Jurkat, Clone E6-1 (cell line): ENCODE results near the gene PAPOLG.
A peak's percentile ranks its signal among the peaks of the same experiment; 100 is the strongest.
"Not testable (repeated sequence)": the region's sequence is repeated elsewhere in the genome, so short reads cannot be mapped to it uniquely, and the experiment has no call there.

ENCODE experiments used
- DNase-seq: peaks from one replicate; pipeline ENCODE4 v3.0.0-alpha.2; 2011; ENCODE audit warnings: low read depth, low spot score
- H3K4me3 ChIP-seq: 2 replicates; pipeline ENCODE4 v1.5.1; 2011; ENCODE audit warnings: mild to moderate bottlenecking, low read length, control low read depth, moderate library complexity

PAPOLG gene

GRCh38 chr2:60764736-60765534 lies 8.9 kb downstream of the PAPOLG start:
- no peak for DNase-seq
- H3K4me3 ChIP-seq: no peak overlapping the region

DNA sequence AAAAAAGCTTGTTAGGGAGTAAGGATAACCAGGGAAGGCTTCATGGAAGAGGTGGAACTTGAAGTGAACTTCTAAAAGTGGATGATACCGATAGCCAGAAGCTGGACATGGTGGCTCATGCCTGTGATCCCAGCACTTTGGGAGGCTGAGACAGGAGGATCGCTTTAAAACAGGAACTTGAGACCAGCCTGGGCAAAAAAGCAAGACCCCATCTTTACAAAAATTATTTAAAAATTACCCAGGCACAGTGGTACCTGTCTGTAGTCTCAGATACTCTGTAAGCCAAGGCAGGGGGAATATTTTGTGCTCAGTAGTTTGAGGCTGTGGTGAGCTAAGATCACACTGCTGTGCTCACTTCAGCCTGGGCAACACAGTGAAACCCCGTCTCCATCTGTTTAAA lies 10.2 kb downstream of the PAPOLG start:
- no peak overlapping the region for H3K4me3 ChIP-seq
- no peak for DNase-seq

DNA sequence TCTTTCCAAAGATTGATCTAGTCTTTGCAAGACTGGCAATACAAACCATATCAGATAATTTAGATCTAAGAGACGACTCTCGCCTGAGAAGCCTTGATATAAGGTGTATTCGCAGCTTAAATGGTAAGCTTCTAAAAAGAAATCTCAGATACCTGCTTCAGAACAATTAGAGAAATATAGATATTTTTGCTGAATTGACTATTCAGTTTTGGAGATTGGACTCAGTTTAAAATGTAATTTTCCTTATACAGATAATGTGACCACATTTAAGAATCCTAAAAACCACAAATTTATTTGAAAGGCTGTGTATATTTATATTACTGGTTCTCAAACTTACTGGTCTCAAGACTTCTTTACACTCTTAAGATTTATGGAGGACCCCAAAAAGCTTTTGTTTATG lies 15.4 kb downstream of the PAPOLG start:
- H3K4me3 ChIP-seq: no peak overlapping the region
- DNase-seq: no peak

DNA sequence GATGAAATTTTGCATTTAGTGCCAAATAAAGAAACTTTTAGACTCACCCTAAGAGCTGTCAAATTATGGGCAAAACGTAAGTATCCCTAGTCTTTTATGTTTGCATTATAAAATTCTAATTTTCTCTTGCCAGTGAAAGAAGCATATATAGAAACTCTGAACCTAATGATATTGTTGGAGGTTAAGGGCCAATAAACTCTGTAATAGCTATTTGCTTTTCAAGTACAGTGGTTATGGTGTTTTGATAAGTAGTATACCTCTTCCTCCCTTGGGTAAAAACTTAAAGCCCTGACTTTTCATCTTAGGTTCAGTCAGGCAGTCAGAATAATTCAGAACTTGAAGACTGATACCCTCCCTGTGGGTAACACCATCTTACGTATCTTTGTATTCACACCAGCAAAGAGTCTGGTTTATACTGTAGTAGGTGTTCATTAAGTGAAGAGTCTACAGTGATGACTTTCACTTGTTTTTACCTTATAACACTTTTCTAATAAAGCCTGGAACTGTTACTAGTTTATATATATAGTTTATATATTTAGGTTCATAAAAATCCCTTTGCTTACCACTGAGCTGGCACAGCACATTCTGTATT lies 19.1 kb downstream of the PAPOLG start:
- H3K4me3 ChIP-seq: no peak overlapping the region
- no peak for DNase-seq

GRCh38 chr2:60778352-60778751 lies 22.3 kb downstream of the PAPOLG start:
- H3K4me3 ChIP-seq: no peak overlapping the region
- DNase-seq: no peak

DNA sequence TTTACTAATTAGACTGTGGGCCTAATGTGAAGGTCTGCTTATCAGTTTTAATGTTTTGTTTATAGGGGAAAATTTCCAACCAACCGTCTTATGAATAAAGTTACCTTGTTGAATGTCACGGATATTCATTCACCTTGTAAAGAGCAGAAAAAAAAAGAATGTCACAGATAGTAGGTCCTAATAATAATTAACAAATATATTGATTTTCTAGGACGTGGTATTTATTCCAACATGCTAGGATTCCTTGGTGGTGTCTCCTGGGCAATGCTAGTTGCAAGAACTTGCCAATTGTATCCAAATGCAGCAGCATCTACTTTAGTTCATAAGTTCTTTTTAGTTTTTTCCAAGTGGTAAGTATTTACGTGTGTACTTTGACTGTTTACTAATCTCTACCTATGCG lies 23.4 kb downstream of the PAPOLG start:
- no peak for DNase-seq
- no peak overlapping the region for H3K4me3 ChIP-seq

DNA sequence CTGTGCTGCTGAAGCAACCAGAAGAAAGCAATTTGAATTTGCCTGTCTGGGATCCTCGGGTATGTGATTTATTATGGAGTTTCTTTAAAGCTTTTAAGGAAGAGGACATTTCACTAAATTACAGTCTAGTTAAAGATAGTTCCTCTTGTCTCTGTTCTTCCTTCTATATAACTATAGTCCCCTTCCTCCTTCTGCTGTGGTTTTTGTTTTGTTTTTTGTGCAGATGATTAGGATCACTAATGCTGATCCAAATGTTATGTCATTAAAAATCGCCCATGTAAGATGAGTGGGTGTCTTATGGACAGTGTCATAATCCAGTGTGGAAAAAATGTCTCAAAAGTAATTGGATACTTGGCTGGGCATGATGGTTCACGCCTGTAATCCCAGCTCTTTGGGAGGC lies 24.7 kb downstream of the PAPOLG start:
- DNase-seq: no peak
- H3K4me3 ChIP-seq: no peak overlapping the region

DNA sequence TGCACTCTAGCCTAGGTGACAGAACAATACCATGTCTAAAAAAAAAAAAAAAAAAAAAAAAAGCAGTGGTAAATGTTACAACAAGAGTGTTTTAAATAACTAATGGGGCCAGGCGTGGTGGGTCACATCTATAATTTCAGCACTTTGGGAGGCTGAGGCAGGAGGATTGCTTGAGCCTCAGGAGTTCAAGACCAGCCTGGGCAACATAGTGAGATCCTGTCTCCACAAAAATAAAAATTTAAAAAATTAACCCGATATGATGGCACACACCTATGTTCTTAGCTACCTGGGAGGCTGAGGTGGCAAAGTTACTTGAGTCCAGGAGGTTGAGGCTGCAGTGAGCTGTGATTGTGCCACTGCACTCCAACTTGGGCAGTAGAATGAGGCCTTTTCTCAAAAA lies 37.1 kb downstream of the PAPOLG start:
- no peak for DNase-seq
- H3K4me3 ChIP-seq: no peak overlapping the region

- no peak overlapping the region for H3K4me3 ChIP-seq
- peak; percentile 21 for DNase-seq
Measured at GRCh38 chr2:60794271-60794863, 38.3 kb downstream of the PAPOLG start.

DNA sequence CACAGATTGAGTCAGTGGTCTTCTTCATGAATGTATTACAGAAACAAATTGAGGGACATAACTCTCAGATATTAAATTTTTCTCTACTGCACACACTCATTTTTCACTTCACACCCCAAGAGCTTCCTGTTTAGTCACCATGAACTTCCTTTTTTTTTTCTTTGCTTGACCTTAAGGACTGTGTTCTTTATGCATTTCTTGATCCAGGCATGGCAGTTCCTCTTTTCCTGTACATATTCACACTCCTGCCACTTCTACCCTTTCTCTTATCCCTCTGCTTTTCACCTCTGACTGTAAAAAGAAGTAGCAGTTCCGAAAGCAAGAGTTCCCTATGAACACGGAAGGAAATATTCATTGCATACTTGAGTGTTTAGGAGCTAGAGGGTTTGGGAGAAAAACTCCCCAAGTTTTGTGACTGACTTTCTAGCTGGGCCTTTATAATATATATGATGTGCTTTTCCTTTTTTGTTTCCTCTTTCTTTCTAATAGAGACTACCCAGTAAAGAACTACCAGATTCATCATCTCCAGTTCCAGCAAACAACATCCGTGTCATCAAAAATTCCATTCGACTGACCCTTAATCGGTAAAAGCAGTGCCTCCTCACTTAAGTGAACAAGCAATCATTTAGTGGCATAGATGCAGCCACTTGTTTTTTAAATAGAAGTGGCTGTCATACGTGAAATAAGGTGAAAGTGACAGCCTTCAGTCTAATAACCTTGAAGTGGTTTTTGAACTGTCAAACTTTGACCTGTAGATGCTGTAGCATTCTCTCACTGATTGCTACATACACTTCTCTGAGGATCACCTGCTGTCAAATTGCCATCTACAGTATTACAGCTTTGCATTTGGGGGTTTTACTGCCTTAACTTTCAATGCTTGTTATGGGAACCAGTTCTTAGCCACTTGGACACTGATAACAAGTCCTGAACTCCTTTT lies 40.8 kb downstream of the PAPOLG start:
- H3K4me3 ChIP-seq: no peak overlapping the region
- DNase-seq: no peak

DNA sequence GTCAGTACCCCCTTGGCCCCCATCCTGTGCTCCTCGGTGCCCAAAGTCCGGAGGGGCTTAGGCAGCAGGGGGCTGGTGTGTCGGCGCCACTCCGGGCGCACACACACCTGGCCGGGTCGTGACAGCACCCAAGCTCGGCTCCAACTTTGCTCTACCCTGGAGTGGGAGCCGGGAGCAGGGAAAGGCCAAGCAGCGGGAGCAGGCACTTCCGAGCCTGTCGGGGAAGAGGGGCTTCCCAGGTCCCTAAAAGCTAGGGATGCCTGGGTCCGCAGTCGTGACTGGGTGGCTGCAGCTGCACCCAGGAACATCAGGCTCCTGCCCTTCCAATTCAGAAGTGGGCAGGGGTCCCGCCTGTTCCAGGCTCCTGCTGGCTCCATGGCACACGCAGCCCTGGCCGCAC lies 48.4 kb downstream of the PAPOLG start:
- H3K4me3 ChIP-seq: no peak overlapping the region
- no peak for DNase-seq

DNA sequence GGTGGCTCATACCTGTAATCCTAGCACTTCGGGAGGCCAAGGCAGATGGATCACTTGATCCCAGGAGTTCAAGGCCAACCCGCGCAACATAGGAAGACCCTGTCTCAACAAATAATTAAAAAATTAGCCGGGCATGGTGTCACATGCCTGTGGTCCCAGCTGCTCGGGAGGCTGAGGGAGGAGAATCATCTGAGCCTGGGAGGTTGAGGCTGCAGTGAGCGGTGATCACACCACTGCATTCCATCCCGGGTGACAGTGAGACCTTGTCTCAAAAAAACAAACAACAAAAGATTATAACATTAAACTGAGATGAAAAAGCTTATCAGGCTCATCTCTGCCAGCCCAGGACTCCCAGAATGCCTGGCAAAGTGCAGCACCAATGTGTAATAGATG lies 50.5 kb downstream of the PAPOLG start:
- no peak for DNase-seq
- no peak overlapping the region for H3K4me3 ChIP-seq

- H3K4me3 ChIP-seq: peak overlapping the region; percentile 11; the same call in 1 of the 2 replicates
- peak; percentile 69 for DNase-seq
Measured at GRCh38 chr2:60806988-60807681, 51.1 kb downstream of the PAPOLG start.

DNA sequence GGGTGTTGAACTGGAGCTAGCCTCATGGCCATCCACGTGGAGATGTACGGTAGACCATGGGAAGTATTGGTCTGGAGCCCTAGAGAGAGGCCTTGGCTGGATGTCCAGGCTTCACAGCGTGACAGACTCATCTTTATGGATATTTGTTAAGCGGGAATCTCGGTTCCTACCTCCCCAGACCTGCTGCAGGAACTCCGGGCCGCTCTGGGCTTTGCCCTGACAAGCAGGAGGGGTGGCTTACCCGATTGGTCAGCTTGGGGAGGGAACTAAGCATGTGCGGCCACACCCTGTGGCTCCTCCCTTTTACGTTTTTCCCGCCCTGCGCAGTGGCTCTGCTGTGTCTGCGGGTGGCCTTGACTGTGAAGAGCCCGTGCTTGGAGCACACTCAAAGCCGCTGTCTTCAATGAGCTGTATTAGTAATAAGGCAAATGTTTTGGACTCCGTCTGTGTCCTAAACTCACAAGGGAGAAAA lies 52.3 kb downstream of the PAPOLG start:
- no peak overlapping the region for H3K4me3 ChIP-seq
- no peak for DNase-seq

- H3K4me3 ChIP-seq: no peak overlapping the region
- no peak for DNase-seq
Measured at GRCh38 chr2:60811491-60812375, 55.7 kb downstream of the PAPOLG start.

GRCh38 chr2:60817191-60817590 lies 61.1 kb downstream of the PAPOLG start:
- not testable (repeated sequence) for H3K4me3 ChIP-seq, DNase-seq

DNA sequence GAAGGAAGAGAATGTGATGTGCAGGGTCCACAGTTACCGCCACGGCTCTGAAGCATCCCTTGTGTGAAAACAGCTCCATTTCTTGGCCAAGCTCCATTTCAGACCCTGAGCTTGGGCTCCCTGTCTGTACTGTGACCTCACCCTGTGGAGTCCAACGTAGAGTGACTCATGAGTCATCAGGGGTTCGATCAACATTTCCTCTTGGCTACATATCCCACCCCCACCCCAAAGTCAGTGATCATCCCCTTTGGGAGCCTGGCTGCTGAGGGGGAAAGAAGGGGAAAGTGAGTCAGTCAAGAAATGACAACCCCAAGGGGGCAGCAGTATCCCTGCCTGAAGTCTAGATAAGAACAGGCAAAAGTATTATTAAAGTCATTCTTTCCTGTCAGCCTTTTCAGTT lies 62.2 kb downstream of the PAPOLG start:
- H3K4me3 ChIP-seq: no peak overlapping the region
- DNase-seq: peak; percentile 19
